LNCaP clone FGC (cell line): ENCODE results near the gene PDE4D.

Source experiments
- DNase-seq: peaks from one replicate; pipeline ENCODE4 v3.0.0-alpha.2; 2011; ENCODE audit warnings: low read depth
- H3K4me3 ChIP-seq: 2 replicates; pipeline ENCODE4 v1.5.1; 2011; ENCODE audit warnings: mild to moderate bottlenecking, low read depth, low read length, control low read depth
- TF ChIP-seq, protein P1 (sequence below): IDR thresholded peaks from 2 replicates; pipeline ENCODE4 v1.5.1; 2012; ENCODE audit warnings: mild to moderate bottlenecking; ENCODE audit not compliant: control insufficient read depth, insufficient read depth; ENCODE audit errors: extremely low read depth

Gene PDE4D

DNA sequence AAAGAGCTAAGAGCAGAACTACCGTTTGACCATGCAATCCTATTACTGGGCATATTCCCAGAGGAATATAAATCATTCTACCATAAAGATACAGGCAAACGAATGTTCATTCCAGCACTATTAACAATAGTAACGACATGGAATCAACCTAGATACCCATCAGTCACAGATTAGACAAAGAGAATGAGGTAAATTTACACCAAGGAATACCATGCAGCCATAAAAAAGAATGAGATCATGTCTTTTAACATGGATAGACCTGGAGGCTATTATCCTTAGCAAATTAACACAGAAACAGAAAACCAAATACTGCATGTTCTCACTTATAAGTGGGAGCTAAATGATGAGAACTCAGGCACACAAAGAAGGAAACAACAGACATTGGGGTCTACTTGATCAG, 641.9 kb downstream of the PDE4D start:
- TF ChIP-seq, protein P1, sequence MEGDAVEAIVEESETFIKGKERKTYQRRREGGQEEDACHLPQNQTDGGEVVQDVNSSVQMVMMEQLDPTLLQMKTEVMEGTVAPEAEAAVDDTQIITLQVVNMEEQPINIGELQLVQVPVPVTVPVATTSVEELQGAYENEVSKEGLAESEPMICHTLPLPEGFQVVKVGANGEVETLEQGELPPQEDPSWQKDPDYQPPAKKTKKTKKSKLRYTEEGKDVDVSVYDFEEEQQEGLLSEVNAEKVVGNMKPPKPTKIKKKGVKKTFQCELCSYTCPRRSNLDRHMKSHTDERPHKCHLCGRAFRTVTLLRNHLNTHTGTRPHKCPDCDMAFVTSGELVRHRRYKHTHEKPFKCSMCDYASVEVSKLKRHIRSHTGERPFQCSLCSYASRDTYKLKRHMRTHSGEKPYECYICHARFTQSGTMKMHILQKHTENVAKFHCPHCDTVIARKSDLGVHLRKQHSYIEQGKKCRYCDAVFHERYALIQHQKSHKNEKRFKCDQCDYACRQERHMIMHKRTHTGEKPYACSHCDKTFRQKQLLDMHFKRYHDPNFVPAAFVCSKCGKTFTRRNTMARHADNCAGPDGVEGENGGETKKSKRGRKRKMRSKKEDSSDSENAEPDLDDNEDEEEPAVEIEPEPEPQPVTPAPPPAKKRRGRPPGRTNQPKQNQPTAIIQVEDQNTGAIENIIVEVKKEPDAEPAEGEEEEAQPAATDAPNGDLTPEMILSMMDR = no peak
- DNase-seq = no peak
- H3K4me3 ChIP-seq = no peak overlapping the region

DNA sequence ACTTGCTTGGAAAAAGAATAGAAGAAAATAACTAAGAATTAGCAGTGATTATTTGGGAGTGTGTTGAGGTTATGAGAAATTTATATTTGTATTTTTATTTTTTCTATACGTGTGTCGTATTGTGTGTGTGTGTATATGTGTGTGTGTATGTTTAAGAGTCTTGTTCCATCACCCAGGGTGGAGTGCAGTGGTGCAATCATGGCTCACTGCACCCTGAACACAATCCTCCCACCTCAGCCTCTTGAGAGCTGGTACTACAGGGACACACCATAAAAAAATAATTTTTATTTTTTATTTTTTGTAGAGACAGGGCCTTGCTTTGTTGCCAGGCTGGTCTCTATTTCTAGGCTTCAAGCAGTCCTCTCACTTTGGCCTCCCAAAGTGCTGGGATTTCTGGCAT, 643.8 kb downstream of the PDE4D start:
- H3K4me3 ChIP-seq = no peak overlapping the region
- no peak for DNase-seq
- TF ChIP-seq, protein P1 = no peak

DNA sequence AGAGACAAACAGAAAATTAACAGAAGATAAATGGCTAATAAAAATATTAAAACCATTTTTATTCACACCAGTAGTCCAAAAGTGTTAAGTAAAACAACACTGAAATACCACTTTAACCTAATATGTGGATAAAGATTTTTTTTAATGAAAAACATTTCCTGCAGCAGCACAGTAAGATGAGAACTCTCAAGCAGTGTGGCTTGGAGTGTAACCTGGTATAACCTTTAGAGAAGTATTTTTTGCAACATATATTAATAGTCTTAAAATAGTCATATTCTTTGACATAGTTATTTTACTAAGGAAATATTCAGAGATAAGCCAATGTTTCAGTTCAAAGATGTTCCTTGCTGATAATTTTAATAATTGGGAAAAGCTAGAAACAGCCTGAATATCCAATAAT, 644.4 kb downstream of the PDE4D start:
- TF ChIP-seq, protein P1 = no peak
- no peak overlapping the region for H3K4me3 ChIP-seq
- DNase-seq = no peak

DNA sequence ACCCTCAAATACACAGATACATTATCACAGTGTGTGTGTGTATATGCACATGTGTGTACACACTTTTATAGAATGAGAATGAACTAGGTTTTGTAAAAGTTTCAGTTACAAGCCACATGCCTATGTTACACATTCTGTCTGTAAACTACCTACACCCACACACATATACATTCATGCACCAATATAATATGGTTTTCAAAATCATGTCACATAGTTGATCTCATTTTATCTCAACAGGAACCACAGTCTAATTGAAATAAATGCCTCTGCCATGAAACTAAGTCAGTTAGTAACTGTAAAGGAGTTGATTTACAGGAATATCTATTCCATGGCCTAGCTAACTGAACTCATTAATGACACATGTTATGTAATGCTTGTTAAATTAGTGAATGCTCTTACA, 646.6 kb downstream of the PDE4D start:
- TF ChIP-seq, protein P1 = no peak
- H3K4me3 ChIP-seq = no peak overlapping the region
- no peak for DNase-seq

DNA sequence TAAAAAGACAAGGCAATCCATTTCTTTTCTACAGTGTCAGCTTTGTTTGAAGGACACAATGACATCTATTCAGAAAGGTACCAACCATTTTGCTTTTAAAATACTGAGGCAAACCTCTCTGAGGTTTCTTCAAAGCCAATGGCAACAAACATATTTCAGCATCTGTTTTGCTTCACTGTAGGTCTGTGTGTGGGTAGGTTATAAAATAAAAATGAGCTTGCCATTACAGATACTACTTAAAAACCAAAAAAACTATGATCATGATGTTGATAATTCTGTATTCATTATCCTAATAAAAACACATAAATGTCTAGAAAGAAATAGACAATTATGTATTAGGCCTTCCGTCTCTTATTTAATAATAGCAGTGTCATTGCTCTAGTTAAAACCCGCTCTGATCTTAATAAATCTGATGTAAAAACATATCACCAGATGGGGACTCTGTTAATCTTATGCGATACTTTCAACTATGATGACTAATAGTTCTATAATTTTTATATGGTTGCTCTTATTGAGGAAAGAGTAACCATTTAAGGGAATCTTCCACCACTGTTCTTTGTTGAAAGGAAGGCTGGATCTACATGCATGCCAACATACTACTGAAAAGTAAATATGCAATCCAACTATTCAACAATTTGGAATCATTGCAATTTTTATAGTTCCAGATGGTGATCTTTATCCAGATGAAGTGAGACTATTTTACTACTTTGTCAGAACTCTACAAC, 647.2 kb downstream of the PDE4D start:
- H3K4me3 ChIP-seq = no peak overlapping the region
- DNase-seq = peak; percentile 95
- TF ChIP-seq, protein P1 = no peak

DNA sequence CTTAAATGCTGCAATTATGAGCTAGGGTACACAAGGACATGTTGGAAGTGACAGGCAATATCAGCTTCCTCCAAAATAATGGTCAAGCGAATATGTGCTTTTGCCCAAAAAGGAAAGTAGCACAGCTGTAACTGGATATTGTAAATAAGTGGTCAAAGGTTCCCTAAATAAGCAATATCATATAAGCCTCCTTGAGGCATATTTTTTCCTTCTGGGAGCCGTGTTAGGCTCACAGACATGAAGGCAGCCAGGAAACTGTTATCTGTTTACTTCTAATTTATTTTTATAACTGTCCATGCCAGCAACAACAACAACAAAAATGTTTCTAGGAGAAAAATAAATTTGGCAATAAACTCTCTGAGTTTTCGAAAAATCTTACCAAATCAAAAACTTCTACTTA, 648.3 kb downstream of the PDE4D start:
- no peak overlapping the region for H3K4me3 ChIP-seq
- TF ChIP-seq, protein P1 = no peak
- no peak for DNase-seq

DNA sequence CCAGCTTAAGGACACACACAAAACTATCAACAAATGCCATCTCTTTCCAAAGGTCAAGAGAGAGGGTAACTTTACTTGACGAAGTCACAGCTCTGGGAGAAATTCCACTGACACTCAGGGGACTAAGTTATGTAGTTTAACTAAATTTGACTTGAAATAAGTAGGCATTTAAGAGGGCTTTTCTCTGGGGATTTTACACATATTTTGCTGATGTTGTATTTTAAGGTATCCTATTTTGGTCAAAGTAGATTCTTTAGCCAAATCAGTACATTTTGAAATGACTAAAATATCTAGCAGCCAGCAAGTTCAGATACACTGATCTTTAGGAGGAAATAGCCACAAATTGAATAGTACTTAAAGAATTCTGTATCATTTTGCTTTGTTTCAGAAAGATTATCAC, 652.0 kb downstream of the PDE4D start:
- DNase-seq = no peak
- no peak overlapping the region for H3K4me3 ChIP-seq
- TF ChIP-seq, protein P1 = no peak
